Osteocyte (in vitro differentiated cells): ENCODE results near the gene PPP1R1B. TPM values are rescaled to one million over a fixed set of nuclear protein-coding genes. Genes with fewer than 3 reads are reported as not detected.

Experiments used
- DNase-seq: peaks from one replicate; pipeline ENCODE4 v3.0.0; 2021; ENCODE audit warnings: mixed read lengths; ENCODE audit not compliant: unreplicated experiment; ENCODE audit errors: extremely low spot score
- H3K27ac Mint-ChIP-seq: one replicate; pipeline ENCODE4 v1.8.0; 2021; ENCODE audit warnings: mild to moderate bottlenecking, mixed read lengths; ENCODE audit not compliant: unreplicated experiment
- H3K27me3 Mint-ChIP-seq: one replicate; pipeline ENCODE4 v1.8.0; 2021; ENCODE audit warnings: mixed read lengths; ENCODE audit not compliant: unreplicated experiment
- H3K36me3 Mint-ChIP-seq: one replicate; pipeline ENCODE4 v1.8.0; 2021; ENCODE audit warnings: mixed read lengths; ENCODE audit not compliant: unreplicated experiment
- H3K4me1 Mint-ChIP-seq: one replicate; pipeline ENCODE4 v1.8.0; 2021; ENCODE audit warnings: mixed read lengths; ENCODE audit not compliant: unreplicated experiment
- H3K4me3 Mint-ChIP-seq: one replicate; pipeline ENCODE4 v1.8.0; 2021; ENCODE audit warnings: mild to moderate bottlenecking, moderate library complexity, mixed read lengths; ENCODE audit not compliant: unreplicated experiment
- H3K9me3 Mint-ChIP-seq: one replicate; pipeline ENCODE4 v1.8.0; 2021; ENCODE audit warnings: mixed read lengths; ENCODE audit not compliant: unreplicated experiment
- total RNA-seq: library from RNA; stranded (reverse); gene quantifications from 2 replicates; pipeline ENCODE4 v1.2.1, GENCODE V29; 2021
- TF ChIP-seq, protein P1 (sequence below): fragments of 200-600 bp; sonication (generic); IDR thresholded peaks from 2 replicates; pipeline ENCODE4 v1.5.0; 2021; ENCODE audit warnings: antibody characterized with exemption, mild to moderate bottlenecking, moderate library complexity

PPP1R1B gene
- total RNA-seq, 1 donor from 2014 or later: 4.5 TPM

DNA sequence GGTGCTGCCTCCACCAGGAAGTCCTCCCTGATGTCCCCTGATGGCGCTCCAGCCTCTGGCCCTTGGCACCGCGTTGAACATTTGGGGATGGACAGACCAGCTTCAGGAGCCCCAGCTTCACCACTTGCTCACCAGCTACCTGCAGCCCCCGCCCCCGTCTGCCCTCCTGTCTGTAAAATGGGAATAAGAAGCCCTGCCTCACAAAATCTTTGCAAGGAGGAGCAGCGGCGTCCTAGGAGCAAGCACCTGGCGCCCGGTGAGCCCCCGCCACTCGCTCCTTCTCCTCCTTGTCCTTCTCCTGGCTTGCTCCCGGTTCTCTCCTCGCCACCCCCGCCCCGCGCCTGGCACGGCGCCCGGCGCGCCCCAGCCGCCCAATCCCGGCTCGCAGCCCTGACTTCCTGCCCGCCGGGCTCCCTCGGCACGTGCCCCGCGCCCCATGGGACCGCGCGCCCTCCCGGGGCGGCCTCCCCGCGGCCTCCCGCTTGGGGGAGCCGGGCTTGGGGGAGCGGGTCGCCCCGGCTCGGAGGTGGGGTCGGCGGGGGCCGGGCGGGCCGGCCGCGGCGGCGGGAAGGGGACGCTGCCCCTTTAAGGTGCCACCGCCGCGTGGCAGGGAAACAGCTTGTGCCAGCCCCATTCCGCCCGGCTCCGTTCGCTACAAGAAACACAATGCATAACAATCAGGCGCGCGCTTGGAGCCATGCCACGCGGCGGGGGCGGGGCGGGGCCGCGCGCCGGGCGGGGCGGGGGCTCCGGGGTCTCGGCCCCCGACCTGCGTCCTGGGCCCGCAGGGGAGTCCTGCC lies 9.1 kb upstream of the PPP1R1B start:
- DNase-seq: peak; percentile 91
- H3K27me3 Mint-ChIP-seq: peaks cover 37% of the 10 kb centered on the region

DNA sequence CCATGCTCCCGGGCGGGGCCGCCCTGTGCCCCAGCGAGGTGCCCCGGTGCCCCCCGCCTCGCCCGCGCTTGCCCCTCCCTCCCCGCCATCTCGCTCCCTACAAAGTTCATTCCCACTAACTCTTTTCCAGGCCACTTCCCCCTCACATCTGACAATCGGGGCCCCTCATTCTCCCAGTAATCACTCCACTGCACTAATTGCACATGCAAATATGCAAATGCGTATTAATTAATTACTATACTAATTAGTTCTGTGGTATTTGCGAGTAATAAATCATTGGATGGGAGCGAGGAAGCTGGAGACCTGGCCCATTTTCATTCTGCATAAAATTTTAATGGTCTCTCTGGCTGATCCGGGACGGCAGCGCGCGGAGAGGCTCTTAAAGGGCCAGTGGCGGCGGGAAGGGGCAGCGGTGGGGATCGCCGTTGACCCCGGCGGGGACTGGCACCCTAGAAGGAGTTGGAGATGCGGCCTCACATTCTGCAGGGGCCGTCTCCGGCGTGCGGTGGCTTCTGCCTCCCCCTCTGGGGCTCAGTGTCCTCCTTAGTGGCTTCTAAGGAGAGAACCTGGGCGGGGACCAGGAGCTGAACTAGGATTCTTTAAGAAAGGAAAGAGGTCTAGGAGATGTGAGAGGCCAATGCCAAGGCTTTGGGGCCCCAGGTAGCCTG lies 8.4 kb upstream of the PPP1R1B start:
- Mint-ChIP-seq H3K4me1 (peaks cover 10% of the 10 kb centered on the region), H3K9me3 (no peaks in the 10 kb centered on the region), H3K27me3 (peaks cover 30% of the 10 kb centered on the region), H3K4me3 (peak overlapping the region; percentile 81), H3K36me3 (no peaks in the 10 kb centered on the region), H3K27ac (peak overlapping the region; percentile 67)
- no peak for DNase-seq
- TF ChIP-seq, protein P1, sequence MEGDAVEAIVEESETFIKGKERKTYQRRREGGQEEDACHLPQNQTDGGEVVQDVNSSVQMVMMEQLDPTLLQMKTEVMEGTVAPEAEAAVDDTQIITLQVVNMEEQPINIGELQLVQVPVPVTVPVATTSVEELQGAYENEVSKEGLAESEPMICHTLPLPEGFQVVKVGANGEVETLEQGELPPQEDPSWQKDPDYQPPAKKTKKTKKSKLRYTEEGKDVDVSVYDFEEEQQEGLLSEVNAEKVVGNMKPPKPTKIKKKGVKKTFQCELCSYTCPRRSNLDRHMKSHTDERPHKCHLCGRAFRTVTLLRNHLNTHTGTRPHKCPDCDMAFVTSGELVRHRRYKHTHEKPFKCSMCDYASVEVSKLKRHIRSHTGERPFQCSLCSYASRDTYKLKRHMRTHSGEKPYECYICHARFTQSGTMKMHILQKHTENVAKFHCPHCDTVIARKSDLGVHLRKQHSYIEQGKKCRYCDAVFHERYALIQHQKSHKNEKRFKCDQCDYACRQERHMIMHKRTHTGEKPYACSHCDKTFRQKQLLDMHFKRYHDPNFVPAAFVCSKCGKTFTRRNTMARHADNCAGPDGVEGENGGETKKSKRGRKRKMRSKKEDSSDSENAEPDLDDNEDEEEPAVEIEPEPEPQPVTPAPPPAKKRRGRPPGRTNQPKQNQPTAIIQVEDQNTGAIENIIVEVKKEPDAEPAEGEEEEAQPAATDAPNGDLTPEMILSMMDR: no peak

More for the DNA sequence above, 9.1 kb upstream of the PPP1R1B start:
- H3K4me3 Mint-ChIP-seq: peak overlapping the region; percentile 81
- TF ChIP-seq, protein P1: no peak
- H3K9me3 Mint-ChIP-seq: no peaks in the 10 kb centered on the region
- peaks cover 8% of the 10 kb centered on the region for H3K4me1 Mint-ChIP-seq
- H3K27ac Mint-ChIP-seq: no peak overlapping the region
- H3K36me3 Mint-ChIP-seq: no peaks in the 10 kb centered on the region

DNA sequence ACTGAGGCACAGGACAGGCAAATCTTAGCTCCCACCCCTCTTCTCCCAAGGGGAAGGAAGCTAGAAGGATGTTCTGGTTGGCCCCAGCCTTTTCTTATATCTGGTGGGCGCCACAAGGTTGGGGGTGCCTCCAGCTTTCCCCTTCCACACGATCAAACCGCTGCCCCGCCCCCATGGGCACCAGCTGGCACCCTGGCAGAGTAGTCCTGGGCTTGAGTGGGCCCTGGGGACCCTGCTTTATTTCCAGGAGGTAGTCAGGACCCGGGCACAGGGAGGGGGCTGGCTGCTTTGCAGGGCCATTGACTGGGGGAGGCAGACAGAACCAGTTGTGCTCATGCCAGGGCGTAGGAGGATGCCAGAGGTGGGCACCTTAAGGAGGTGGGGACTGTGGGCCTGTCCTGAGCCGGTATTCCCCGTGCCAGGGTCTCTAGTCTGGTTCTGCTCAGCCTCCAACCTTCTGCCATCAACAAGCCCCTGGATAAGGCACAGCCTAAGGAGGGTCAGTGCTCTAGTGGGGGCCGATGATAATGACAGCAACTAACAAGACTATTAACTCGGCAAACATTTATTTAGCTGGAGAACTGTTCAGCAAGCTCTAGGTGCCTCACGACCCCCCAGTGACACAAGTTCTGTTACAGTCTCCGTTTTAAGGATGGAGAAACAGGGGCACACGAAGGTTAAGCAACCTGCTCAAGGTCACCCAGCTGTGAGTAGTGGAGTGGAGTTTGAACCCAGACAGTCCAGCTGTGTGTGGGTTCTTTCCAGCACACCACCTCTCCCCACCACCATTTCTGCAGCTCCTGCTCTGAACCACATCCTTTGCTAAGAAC lies 7.6 kb upstream of the PPP1R1B start:
- H3K27me3 Mint-ChIP-seq: peaks cover 25% of the 10 kb centered on the region
- no peak overlapping the region for H3K27ac Mint-ChIP-seq
- no peak overlapping the region for H3K4me3 Mint-ChIP-seq

DNA sequence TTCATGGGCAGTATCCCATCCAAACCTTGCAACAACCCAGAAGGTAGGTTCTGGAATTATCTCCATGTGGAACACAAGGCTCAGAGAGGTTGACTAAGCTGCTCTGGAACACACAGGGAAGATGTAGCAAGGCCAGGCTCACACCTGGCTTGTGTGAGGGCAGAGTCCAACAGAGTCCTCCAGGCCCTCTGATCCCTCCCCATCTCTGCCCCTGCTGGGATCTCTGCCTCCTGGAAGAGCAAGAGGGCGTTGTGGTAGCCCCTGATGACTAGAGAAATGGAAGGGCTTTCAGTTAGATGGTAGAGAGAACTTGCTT lies 7.0 kb upstream of the PPP1R1B start:
- Mint-ChIP-seq H3K36me3 (no peaks in the 10 kb centered on the region), H3K4me3 (no peak overlapping the region), H3K27me3 (peaks cover 24% of the 10 kb centered on the region), H3K4me1 (peaks cover 11% of the 10 kb centered on the region), H3K27ac (no peak overlapping the region), H3K9me3 (no peaks in the 10 kb centered on the region)
- DNase-seq: no peak
- TF ChIP-seq, protein P1: no peak

More for the DNA sequence above, 7.6 kb upstream of the PPP1R1B start:
- Mint-ChIP-seq H3K9me3 (no peaks in the 10 kb centered on the region), H3K36me3 (no peaks in the 10 kb centered on the region), H3K4me1 (peaks cover 11% of the 10 kb centered on the region)
- DNase-seq: no peak
- TF ChIP-seq, protein P1: no peak
